HG02852 (cell line): ENCODE measurements around the gene ASAP2.

Experiments
- ATAC-seq: cut with Tn5 transposase; IDR thresholded peaks from one replicate; pipeline ENCODE4 v1.9.1; 2021; ENCODE audit warnings: mild to moderate bottlenecking, moderate library complexity; ENCODE audit not compliant: unreplicated experiment

Gene ASAP2

DNA sequence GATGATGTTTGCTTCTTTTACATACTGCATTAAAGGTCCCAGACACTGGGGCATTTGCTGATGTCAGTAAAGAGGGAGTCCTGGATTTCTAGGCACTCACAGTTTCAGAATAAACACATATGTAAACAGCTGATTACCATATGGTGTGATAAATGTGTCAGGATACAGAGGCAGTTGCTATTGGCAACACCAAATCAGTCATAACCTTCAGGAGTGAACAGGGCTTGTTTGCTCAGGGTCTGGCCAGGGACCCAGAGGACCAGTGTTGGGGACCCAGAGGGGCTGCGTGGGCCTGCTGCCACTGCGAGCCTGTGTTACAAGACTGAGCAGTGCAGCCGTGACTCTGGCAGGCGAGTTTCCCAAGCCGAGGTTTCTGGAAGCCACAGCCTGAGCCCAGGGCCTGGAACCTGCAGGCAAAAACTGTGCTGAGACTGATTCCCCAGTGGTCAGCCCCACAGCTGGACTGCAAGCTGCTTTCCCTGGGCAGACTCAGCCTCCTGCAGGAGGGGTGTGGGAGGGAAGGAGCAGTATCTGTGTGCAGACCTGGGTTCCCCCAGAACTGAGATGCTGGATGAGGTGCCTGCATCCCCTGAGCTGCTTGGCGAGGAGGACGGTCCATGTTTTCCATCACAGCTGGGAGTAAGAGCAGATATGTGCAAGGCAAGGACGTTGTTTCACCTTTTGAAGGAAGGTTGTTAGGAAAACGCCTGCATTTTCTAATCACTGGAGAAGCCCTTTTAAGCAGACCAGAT lies 23.6 kb downstream of the ASAP2 start:
- ATAC-seq, result no peak

DNA sequence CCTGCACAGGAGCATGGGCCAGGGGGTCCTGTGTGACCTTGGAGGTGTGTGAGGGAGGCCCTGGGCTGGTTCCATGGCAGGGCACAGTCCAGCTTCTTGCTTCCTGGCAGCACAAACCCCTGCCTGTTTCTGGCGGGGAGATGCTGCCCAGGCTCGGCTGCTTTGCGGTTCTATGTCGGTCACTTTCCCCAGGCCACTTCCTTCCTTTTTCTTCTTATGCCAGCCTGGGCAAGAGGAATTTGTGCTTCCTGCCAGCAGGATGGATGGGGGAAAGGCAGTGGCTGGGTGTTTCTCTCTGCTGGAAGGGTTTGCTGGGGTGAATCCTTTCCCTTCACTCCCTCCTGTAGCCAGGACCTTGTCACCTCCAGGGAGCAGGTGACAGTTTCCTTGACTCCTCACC lies 24.3 kb downstream of the ASAP2 start:
- no peak for ATAC-seq

DNA sequence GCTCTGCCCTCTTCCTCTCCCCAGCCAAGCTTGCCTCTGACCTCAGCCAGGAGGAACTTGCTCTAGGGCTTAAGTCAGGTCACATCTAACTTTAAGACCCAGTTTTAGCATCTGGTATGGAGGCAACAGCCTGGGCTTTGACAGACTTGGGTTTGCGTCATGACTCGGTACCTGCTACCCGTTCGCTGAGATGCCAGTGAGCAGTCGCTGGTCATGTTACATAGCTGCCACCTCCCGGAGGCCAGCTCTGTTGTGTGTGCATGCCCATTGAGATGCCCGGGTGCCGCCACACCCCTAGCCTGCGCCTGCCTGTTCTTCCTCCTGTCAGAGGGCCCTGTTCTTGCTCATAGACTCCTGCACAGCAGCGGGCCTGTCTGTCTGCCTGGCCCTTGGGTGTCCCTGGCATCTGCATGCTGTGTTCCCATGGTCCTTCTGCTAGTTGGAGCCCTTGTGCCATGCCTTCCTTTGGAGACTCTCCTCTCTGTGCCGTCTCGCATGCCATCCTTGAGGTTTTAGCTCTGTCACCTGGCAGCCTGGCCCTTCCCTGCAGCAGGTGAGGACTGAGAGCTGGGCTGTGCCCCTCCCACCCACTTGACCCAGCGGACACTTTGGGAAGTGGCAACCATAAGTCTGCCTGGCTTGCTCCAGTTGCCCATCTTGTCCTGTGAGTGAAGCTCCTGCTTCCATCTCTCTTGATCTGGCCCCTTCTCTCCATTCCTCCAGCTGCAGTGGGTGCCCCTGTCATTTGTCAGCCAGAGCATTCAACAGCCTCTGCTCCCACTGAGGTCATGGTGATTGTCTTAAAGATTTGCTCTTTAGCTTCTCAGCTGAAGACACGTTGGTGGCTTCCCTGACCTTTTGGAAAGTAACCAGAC lies 24.9 kb downstream of the ASAP2 start:
- ATAC-seq, result no peak

DNA sequence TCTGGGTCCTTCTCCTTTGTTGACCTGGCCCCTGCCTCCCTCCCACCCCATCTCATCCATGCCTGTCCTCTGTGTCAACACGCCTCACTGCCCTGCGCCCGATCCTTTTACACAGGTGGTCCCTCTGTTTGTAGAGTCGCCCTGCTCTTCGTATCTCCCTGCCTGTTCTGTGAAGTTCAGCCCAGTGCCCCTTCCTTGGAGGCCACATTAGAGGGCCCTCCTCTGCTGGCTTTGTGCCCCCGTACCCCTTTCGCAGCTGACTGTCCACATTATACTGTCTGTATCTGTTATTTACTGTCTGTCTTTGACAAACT lies 25.5 kb downstream of the ASAP2 start:
- no peak for ATAC-seq

- no peak for ATAC-seq
Measured at GRCh38 chr2:9232886-9233285, 26.3 kb downstream of the ASAP2 start.

DNA sequence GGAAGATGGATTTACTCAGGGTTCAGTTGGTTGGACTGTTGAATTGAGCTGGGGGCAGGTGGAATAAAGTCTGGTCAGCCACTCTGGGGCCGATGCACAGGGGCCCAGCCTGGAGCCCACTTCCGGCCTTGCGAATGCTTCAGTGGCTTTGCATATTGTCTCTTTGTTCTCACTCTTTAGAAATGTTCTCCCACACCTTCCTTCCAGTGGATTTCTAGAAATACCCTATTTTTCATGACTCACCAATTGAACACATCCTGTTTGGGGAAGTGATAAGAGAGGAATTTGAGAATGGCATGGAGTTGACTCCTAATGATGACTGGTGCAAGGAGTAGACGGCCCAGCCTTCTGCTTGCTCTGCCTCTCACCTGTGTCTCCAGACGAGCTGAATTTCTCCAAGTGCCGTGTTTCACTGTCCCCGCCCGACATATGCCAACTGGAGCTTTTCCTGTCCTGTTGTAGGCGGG lies 28.1 kb downstream of the ASAP2 start:
- ATAC-seq, result no peak

- ATAC-seq, result no peak
Measured at GRCh38 chr2:9235147-9236044, 28.8 kb downstream of the ASAP2 start.

DNA sequence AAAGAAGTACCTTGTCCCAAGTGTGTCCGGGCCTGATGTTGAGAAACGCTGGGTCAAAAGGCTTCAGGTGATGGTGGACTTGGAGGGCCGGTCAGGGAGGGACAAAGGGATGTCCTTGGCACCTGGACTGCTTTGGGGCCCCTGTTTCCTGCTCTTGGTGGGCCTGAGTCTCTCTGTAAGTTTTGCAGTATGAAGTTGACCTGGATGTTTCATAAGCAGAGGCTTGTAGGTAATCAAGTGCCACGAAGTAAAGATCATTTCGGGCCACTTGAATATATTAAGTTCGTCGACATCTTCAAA lies 29.4 kb downstream of the ASAP2 start:
- ATAC-seq, result no peak

DNA sequence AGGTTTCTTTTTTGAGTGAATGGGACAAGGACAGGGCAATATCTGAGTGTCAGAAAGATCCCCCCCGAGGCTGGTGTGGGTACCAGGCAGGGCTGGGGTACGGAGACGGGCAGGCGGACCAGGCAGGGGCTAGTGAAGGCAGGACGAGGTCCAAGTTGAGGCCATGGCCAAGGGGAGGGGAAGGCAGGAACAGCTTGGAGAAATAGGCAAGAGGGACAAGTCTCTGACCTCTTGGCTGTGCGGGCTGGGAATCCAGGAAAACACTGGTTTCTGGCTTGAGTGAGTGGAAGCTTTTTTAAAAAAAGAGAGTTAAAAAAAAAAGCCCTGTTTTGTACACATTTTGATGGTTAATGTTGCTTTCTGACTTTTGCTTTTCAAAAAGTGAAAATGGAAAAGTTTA lies 30.3 kb downstream of the ASAP2 start:
- ATAC-seq, result no peak

GRCh38 chr2:9237831-9238230 lies 31.2 kb downstream of the ASAP2 start:
- no peak for ATAC-seq

GRCh38 chr2:9238591-9239326 lies 32.1 kb downstream of the ASAP2 start:
- no peak for ATAC-seq

- ATAC-seq, result no peak
Measured at GRCh38 chr2:9239616-9240015, 33.0 kb downstream of the ASAP2 start.

DNA sequence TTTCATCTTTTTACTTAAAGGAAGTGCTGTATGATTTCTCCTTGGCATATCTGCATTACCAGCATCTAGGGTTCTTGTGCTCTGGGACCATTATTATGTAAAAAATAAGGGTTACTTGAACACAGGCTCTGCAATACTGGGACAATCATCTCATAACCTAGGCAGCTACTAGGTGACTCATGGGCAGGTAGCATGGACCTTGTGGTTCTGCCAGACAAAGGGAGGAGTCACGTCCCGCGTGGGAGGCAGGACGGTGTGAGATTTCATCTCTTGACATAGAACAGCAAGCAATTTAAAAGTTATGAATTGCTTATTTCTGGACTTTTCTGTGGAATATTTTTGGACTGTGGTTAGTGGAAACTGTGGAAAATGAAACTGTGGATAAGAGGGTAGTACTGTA lies 34.1 kb downstream of the ASAP2 start:
- no peak for ATAC-seq

- ATAC-seq, result no peak
Measured at GRCh38 chr2:9241233-9241632, 34.6 kb downstream of the ASAP2 start.

- no peak for ATAC-seq
Measured at GRCh38 chr2:9243357-9243756, 36.7 kb downstream of the ASAP2 start.

DNA sequence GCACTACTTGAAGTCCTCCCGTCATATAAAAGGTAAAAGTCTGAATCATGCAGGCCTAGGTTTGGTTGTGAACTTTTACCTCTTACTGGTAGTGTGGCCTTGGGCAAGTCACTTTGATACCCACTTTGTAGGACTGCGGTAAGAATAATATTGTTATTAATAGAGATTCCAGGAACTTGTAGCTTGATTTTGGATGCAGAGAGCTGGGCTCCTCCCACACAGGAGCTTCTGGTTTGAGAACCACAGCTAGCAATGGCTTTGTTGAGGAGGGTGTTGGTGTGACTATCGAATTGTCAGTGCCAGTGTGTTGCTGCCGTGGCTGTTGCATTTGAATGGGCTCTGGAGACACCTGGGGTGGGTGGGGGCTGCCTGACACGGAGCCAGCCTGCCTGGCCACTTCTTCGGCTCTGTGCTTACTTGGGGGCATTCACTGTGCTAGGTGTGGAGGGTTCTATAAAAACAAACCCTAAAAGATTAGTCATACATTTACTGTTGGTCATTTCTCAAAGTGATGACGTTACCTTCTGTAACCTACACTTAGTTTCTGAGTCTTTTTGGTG lies 38.5 kb downstream of the ASAP2 start:
- no peak for ATAC-seq

DNA sequence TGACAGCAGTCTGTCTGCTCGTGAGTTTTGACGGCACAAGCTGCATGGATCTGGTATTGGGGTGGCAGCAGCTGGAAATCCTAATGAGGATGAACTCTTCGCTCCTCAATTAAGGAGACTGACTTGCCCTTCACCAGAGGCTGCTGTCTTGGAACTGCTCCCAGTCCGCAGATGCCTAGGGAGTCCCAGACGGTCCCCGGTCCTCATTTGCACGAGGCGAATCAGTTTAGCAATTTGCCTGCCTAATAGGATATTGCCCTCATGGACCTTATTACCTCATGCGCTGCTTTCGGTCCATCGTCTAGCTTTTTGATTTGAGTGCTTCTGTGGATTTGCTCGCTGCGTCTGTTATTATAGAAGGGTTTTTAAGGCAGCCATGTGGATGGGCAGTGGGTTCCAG lies 40.6 kb downstream of the ASAP2 start:
- no peak for ATAC-seq

DNA sequence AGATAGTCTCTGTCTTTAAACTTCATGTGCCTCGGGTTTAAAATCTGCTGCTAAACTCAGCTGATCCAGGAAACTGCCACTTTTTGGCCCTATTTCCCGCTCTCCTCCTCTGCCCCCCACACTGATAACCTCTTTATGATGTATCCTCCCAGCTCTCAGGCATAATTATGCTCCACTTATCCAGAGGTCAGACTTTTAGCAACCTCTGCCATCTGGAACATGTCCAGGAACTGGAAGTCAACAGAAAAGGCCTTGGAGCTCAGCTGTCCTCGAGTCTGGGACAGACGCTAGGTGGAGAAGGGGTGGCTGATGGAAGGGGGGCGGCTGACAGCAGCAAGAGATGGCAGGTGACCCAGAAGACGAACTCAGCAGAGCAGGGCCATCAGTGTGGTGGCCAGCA lies 41.2 kb downstream of the ASAP2 start:
- ATAC-seq, result no peak

DNA sequence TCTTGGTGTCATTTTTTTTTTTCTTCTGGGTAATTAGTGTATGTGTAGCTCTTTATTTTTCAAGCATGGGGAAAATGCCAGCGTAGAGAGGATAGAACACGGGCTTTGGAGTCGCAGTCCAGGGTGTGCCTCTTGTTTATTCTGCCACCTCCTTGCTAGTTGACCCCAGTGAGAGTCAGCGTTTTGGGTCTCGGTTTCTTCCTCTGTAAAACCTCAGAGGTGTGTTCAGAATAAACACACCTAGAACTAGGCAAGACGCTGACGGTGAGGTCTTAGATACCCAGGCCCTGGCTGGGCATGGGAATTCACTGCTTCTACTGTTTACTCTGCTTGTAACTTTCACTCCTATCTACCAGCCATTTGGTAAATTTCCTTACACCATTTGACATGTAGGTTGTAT lies 41.8 kb downstream of the ASAP2 start:
- ATAC-seq, result no peak

DNA sequence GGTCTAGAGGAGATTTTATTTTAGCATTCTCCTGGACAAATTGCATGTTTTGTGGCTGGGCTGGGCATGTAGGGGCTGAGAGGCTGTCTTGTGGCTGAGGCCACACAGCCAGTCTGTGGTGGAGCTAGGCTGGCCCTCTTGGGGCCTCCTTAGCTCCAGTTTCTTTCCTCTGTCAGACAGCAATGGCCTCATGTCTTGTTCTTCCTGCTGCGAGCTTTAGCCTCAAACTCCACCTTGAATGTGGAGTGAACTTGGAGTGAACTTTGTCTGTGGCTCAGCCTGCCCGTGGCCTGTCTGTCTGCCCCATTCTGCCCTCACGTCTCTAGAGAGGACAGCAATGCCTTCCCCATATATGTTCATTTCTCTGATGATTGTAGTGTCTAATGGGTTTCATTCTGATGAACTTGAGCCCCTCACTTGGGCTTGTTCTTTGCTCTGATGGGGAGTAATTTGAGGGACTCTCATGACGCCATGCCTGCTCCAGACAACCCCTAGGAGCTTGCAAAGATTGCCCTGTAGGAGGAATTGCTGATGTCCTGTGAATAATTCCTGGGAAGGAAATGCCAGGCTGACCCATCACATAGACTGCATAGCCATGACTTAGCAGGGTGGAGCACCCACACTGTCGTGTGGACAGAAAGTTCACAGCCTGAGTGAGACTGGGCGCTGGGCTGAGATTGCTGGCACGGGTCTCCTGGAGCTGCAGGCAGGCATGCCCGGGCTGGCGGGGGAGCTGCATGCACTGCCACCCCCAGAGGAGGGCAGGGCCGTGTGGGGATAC lies 42.6 kb downstream of the ASAP2 start:
- no peak for ATAC-seq
